NCI-H2029 treated with DMSO at 0.1 percent for 48 hours (cell line): ENCODE measurements around the gene ADAMTS2.
"Not testable (repeated sequence)": the region's sequence is repeated elsewhere in the genome, so short reads cannot be mapped to it uniquely, and the experiment has no call there.

Source experiments
- DNase-seq: peaks from one replicate; lab custom pipeline; 2025; lab: John Stamatoyannopoulos, UW

The ADAMTS2 gene

GRCh38 chr5:179111267-179112207 is 233.7 kb downstream of the ADAMTS2 start:
- no peak for DNase-seq

GRCh38 chr5:179110528-179110927 is 234.7 kb downstream of the ADAMTS2 start:
- DNase-seq: no peak

GRCh38 chr5:179101282-179101681 is 244.0 kb downstream of the ADAMTS2 start:
- not testable (repeated sequence) for DNase-seq

GRCh38 chr5:179089502-179089901 is 255.8 kb downstream of the ADAMTS2 start:
- DNase-seq: no peak

GRCh38 chr5:179080724-179081123 is 264.5 kb downstream of the ADAMTS2 start:
- DNase-seq: no peak

GRCh38 chr5:179079165-179079987 is 265.9 kb downstream of the ADAMTS2 start:
- no peak for DNase-seq

GRCh38 chr5:179065703-179066102 is 279.6 kb downstream of the ADAMTS2 start:
- DNase-seq: no peak

GRCh38 chr5:179061025-179061424 is 284.2 kb downstream of the ADAMTS2 start:
- no peak for DNase-seq
